ENCODE results near the gene MINDY4.

Gene MINDY4

DNA sequence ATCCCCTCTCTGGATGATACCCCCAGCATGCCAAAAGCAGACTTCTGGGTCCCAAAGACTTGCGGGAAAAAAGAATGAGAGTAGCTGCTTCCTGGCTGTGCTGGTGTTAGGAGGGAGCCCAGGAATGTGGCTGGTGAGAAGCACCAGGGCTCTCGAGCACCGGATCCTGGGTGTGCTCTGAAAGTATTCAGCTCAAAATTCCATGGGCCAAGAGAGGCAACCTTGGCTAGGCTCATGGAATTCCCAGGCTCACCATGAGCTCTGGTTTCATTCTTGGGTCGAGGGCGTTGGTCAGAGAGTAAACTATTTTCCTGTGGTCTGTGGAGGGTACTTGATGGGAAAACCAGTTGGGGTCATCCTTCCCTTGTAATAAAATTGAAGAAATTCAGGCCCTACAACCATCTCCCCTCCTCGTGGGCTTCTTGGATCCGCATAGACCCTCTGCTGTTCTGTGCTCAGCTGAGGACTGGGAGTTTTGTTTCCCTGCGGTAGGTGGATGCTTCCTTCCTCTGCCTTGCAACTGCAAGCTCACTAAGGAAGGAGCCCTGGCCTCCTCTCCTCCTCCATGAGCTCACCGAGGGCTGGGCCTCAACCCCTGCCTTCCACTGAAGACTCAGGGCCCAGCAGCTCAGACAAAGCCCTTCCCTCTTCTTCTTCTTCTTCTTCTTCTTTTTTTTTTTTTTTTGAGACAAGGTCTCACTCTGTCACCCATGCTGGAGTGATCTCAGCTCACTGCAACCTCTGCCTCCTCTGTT, 106.0 kb downstream of the MINDY4 start:
- DNase-seq (ENCODE audit: extremely low read depth, low read depth) = no peak

DNA sequence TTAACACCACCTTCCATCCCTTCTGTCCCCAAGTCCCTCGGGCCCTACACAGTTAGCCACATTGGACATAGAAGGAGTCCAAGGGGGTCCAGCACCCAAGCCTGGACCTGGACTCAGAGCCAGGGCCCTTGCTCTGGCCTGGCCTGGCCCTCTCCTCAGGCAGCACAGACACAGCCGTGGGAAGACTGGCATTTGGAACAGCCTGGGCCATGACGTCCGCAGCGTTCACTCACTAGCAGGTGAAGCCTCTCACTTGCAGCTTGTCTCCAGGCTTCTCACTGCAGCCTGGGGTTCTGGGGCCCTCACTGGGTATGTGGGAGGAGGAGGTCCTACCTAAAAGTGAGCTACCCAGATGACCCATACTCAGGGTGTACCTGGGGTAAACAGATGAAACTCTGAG, 106.8 kb downstream of the MINDY4 start:
- no peak for TF ChIP-seq CTCF (IDR thresholded peaks at IDR 0.05; ENCODE audit: low read depth, low read length, missing control alignments)
- DNase-seq (ENCODE audit: extremely low read depth, low read depth) = no peak
- H3K4me3 ChIP-seq (replicated peaks; ENCODE audit: low read depth, low read length) = no peak overlapping the region

More for the DNA sequence above, 106.0 kb downstream of the MINDY4 start:
- TF ChIP-seq CTCF (IDR thresholded peaks at IDR 0.05; ENCODE audit: low read depth, low read length, missing control alignments) = no peak
- no peak overlapping the region for H3K4me3 ChIP-seq (replicated peaks; ENCODE audit: low read depth, low read length)

DNA sequence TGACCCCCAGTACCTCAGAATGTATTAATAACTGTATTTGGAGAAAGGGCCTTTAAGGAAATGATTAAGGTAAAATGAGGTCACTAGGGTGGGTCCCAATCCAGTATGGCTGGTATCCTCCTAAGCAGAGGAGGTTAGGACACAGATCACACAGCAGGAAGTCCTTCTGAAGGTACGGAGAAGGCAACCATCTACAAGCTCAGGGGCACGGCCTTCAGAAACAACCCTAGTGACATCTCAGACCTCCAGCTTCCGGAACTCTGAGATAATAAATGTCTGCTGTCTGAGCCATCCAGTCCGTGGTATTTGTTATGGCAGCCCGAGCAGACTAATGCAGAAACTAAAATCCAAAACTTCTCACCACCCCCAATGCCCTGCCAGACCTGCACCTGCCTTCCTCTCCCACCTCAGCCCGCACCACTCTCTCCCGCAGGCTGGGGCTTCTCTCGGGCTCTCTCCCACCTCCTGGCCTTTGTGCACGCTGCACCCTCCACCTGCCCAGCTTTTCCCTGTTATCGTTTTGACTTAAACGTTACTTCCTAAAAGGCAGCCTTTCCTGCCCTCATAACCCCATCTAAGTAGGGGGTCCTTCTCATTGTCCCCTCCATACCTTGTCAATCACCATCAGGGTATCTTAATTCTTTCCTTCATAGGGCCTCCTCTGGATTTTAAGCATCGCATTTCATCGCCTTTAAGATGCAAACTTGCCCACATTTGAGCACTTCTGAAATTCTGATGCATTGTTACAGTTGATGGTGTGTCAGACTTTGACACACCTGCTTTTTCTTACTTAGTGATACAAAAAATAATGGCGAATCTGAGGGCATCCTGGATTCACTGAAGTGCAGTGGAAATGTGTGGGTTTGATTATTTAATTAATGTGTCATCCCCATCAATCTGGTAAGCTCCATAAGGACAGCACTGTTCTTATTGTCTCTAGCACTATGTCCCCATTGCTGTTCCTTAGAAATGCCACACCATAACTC, 108.2 kb downstream of the MINDY4 start:
- DNase-seq (ENCODE audit: extremely low read depth, low read depth) = no peak
- no peak for TF ChIP-seq CTCF (IDR thresholded peaks at IDR 0.05; ENCODE audit: low read depth, low read length, missing control alignments)
- H3K4me3 ChIP-seq (replicated peaks; ENCODE audit: low read depth, low read length) = no peak overlapping the region

DNA sequence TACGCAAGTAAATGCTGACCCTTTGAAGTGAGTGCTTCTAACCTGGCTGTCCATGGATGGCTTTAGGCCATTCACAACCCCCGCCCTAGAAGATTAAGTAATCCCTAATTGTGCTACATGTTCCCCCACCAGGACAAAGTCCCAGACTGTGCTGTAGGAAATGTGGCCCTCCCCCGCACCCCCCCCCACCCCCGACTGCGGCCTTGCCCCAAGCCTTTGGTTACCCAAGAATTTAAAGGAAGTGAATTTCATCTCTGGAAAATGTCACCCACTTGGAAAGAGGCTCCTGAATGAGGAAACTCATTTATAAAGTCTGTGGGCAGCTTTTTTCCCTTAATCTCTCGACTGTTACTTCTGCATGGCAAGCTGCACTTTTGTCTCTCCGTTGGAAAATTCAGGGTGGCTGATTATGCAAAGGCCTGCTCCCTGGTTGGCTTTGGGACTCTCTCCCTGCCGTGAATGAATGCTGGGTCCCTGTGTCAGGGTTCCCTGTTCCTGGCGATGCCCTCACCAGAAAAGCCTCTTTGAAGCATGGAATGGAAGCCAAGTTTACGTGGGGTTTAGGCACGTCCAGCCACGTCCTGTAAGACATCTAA, 109.0 kb downstream of the MINDY4 start:
- DNase-seq (ENCODE audit: extremely low read depth, low read depth) = no peak
- TF ChIP-seq CTCF (IDR thresholded peaks at IDR 0.05; ENCODE audit: low read depth, low read length, missing control alignments) = no peak
- no peak overlapping the region for H3K4me3 ChIP-seq (replicated peaks; ENCODE audit: low read depth, low read length)

DNA sequence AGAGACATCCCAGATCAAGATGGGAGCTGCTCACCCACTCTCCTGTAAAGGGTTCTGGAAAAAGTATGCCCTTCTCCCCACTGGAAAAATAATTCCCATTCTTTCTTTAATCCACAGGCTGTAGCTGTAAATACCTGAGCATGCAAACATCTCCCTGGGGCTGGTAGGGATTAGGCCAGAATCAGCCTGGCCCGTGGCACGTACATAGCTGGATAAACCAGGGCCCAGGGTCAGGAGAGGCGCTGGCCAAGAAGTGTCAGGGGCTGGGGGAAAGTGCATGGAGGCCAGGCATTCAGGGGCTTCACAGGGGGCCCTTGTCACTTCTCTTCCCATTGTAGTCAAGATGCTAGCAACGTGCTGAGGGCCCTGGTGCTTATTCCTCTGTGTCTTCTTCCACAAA, 109.7 kb downstream of the MINDY4 start:
- no peak for DNase-seq (ENCODE audit: extremely low read depth, low read depth)
- H3K4me3 ChIP-seq (replicated peaks; ENCODE audit: low read depth, low read length) = no peak overlapping the region
- TF ChIP-seq CTCF (IDR thresholded peaks at IDR 0.05; ENCODE audit: low read depth, low read length, missing control alignments) = no peak

- no peak overlapping the region for H3K4me3 ChIP-seq (replicated peaks; ENCODE audit: low read depth, low read length)
- TF ChIP-seq CTCF (IDR thresholded peaks at IDR 0.05; ENCODE audit: low read depth, low read length, missing control alignments) = no peak
- DNase-seq (ENCODE audit: extremely low read depth, low read depth) = no peak
Observed at GRCh38 chr7:30881448-30881847, 110.2 kb downstream of the MINDY4 start.

All from HFF-Myc (cell line).